Stimulated activated CD8-positive, alpha-beta memory T cell treated with anti-CD3 and anti-CD28 coated beads, Interleukin-15, amount 100 ng/mL, for 24 hours (primary cell): ENCODE results near the gene SOX11.

Experiments used
- DNase-seq: peaks from one replicate; pipeline ENCODE4 v3.0.0-alpha.2; 2020; ENCODE audit warnings: low read depth

SOX11 gene

DNA sequence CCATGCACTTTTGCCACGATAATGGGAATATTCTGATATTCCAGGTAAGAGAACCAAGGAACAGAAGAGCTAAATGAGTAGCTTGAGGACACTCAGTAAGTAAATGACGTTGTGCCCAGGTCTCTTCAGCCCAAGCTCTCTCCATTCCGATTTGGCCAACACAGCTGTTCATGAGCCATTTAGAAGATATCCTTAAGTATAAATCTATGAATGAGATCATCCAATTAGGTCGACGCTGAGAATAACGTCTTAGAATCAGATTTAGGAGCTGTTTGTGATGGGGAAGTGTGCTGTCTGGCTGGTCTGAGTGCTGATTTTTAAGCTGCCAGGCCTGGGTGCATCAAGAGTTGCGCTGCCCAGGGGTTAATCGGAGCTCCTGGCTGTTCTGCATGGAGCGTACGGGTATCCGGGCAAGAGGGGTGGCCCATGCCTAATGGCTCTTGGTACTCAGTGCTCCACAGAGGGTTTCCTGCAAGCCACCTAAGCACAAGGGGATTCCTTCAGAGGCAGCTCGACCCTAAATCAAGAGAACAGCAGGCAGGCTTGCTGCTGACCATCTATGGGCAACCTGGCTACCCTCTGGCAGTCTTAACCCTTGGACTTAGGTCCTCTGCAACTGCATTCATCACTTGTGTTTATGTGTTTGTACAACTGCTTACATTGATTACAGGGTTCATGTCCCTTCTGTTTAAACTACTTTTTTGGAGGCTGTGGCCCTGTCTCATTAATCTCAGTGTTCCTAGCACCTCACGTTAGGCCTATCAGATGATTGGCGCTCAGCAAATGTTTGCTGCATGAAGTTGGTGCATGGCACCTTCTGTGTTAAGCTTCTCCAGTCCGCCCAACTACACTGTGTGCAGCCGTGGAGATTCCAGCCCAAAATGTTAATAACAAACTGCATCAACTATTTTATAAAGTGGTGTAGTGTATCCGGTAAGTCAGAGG lies 31.9 kb downstream of the SOX11 start:
- DNase-seq, result no peak

DNA sequence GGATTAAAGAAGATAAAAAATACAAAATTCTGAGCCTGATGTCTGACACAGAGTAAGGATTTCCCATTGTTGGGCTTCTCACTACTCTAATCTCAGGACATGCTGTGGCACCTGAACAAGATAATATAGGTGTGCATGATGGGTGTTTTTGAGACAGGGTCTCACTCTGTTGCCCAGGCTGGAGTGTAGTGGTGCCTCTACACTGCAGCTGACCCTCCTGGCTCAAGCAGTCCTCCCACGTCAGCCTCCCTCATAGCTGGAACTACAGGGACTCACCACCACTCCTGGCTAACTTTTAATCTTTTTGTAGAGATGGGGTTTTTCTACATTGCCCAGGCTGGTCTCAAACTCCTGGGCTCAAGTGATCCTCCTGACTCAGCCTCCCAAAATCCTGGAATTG lies 32.9 kb downstream of the SOX11 start:
- no peak for DNase-seq

DNA sequence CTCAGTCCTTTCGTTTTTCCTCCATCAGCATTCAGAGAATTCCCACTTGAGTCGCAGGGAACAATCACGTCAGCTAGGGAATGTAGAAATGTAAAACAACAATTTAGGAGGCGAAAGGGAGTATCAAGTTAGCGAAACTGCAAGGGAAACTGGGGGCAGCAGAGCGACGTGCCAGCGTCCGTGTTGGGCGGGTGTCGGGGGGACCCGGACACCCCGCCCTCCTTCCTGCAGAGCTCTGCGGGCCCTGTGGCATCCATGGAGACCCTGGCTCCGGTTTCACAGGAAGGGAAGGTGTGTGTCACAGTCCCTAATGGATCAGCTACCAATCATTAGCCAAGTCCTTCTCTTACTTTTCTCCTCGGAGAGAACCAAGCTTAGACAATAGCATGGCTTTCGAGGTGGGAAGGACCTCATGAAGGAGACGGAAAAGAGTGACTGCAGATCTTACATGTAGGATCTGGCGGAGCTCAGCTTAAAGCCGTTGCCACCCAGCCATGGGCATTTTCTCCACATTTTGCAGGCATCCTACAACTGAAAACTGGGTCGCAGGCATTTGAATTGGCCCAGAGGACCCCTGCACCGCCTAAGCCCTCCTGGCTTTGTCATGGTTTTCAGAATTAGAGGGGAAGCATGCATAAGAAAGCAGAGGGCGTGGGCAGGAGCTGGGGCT lies 33.7 kb downstream of the SOX11 start:
- no peak for DNase-seq

DNA sequence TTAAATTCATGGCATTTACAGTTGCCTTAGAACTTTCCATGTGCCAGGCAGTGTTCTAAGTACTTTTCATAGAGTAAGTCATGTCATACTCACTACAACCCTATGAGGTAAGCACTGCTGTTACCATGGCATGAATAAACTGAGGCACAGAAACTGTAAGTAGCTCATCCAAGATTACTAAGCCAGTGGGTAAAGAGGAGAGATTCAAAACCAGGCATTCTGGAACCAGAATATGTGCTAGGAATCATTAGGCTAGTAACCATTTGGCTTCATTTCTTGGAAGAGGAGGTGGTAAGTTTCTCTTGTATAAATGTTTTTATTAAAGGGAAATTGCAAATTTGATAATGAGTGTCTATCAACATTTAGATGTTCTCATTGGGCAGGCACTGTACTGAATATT lies 35.1 kb downstream of the SOX11 start:
- DNase-seq, result no peak

DNA sequence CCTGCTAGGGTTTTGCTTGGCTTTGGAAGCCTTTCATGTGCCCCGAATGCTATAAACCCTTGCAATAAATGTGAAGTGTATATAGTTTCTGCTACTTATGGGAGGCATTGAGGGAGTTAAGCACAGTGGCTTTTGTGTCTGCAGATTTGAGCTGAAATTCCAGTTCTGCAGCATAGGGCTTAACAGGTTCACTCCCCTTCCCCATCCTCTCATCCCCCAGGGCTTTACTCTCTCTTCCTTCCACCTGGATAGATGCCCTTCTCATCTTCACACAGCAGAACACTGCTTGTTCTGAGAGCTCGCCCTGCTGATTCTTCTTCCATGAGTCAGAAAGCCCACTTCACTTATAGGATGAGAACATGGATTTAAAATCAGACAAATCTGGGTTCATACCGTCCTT lies 37.2 kb downstream of the SOX11 start:
- no peak for DNase-seq

DNA sequence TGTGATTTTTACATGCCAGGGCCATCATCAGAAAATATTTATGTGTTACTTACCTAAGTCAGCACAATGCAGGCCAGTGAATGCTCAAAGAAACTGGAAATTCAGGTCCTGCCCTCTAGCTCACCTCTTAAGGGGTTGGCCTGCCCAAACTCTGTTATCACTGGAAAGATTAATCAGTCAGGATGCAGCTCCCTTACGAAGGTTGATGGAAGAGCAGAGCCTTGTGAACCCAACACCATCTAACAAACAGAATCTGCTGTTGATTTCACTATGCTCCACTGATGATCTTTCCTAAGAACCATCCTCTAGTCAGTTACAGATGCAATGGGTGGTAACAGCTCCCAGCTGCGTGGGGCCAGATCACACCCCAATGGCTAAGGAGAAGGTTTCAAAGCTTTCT lies 38.2 kb downstream of the SOX11 start:
- DNase-seq, result no peak

DNA sequence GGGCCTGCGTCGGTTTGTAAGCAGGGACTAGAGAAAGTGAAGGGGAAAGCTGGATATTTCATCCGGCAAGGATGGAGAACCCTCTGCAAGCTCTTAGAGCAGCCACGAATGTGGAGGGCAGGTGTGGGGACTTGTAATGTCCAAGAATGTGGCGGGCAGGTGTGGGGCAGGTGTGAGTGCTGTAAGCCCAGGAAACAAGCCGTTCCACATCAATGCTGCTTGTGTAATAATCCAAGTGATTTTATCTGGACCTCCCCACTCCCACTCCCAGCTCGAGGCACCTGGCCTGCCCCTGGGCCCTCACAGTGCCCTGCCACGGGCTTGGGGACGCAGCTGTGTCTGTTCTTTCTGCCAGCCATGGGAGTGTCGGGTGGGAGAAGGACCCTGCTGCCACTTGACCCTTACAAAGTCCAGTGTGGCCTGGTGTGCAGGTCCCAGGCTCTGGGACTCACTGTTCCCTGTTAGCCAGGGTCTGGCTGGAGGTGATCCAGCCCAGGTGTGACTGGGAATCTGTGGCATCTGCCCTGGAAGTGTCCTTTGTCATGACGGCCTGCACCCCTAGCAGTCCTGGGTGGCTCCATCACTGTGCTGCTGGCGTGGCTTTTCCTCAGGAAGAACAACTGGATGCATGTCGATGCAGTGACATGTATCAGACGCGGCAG lies 42.8 kb downstream of the SOX11 start:
- DNase-seq, result no peak

DNA sequence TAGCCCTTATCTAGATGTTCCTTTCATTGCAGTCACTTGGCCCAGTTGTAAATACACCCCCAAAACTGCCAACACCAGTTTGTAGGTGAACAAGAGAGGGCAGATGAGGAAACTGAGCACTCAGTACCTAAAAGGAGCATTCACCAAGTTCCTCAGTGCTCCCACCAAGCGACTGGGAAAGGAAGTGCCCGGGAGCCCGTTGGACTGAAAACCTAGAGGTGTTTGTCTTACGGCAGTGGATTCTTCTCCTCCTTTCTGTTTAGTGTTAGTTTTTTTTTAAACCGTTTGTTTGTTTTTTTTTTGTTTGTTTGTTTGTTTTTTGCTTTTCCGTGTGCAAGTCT lies 43.3 kb downstream of the SOX11 start:
- DNase-seq, result no peak

DNA sequence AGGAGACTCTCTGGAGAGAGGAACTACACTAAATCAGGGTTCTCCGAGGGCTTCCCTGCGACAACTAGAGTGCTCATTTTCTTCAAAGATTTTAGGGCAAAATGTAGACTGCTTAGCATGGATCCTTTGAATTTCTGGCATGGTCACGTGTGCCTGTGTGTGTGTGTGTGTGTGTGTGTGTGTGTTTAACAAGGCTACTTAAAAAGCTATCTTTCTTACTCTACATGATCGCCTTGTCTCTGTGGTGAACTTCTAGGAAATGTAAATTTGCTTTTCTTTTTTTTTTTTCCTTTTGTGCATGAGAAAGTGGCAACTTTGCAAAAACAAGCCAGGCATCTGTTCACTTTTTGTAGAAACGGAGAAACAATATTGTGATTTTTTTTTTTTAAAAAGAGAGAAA lies 43.9 kb downstream of the SOX11 start:
- DNase-seq, result no peak

DNA sequence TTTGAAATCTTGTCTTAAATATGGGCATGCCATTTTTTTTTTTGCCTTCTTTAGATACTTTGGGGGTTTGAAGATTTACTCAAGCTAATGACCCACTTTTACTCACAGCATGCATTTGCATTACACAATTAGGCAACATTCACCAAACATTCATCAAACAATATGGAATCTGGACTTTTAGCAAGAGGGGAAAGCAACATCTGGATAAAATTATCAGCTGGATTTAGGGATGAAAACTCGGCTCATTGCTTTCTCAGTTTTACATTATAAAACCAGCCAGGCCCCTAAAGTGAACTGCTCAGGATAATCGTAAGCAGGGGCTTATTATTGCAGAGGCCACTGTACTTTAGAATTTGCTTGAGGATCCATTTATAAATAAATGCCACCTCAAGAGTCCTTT lies 44.7 kb downstream of the SOX11 start:
- no peak for DNase-seq

DNA sequence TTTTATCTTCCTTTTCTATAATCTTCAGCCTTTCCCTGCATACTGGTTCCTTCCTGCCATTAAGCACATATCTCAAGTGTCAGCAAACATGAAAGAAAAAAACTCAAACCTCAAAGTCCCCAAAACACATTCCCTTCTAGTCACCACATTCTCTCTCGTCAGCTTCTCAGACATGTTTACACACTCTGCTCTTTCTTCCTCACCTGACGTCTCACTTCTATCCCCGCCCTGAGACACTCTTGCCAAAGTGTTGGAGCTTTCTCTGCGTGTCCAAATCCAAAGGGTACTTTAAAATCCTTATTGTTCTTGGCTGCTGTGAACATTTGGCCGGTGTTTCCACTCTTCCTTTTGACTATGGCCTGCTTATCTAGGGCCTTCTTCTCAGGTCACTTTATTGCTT lies 47.9 kb downstream of the SOX11 start:
- no peak for DNase-seq

DNA sequence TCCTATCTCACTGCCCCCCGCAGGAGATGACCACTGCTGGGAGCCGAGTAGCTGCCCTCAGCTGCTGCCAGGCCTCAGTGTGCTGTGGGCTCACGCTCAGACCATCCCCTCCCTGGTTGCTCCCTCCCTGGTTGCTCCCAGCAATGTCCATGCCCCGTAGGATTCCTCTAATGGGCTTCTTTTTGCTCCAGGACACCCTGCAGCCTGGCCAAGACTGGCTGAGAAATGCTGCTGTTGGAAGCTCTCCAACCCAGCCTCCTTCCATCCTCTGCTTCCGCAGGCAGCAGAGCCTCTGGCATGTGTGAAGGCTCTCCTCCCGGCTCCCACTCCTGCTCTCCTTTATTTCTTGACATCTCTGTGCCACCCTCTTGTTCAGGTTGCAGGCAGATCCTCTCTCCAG lies 48.6 kb downstream of the SOX11 start:
- DNase-seq, result no peak

DNA sequence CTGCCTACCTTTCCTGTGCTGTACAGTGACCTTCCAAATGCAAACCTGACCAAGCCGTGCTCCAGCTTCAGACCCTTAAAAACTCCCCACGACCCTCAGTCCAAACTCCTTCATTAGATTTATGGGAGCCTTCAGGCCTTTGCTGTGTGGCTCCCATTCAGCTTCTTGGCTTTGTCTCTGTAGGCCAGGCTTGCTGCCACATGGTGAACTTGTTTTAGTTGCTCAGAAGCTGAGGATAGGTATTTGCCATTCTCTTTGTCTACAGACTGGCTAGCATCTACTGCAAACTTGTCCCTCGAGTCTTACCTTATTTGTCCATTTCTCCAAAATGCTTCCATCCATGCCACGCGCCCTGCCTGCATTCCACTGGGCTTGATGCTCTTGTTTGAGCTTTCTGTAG lies 49.1 kb downstream of the SOX11 start:
- DNase-seq, result no peak

DNA sequence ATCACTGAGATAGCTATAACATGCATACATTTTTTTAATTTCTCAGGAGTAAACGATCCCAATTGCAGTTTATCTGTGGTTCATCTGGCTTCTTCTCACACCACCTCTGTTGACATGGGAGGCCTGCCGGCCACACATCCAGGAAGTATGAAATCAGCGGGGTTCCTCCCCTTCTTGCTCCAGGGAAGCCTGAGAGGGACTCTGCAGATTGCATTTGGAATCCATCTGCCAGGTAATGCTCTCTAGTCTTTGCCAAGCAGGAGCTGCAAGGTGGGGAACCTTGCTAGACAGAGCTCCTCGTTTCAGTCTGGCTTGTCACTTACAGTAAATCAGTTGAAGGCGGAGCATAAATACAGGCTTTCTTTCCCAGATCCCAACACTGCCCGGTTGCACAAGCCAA lies 49.9 kb downstream of the SOX11 start:
- DNase-seq, result no peak

DNA sequence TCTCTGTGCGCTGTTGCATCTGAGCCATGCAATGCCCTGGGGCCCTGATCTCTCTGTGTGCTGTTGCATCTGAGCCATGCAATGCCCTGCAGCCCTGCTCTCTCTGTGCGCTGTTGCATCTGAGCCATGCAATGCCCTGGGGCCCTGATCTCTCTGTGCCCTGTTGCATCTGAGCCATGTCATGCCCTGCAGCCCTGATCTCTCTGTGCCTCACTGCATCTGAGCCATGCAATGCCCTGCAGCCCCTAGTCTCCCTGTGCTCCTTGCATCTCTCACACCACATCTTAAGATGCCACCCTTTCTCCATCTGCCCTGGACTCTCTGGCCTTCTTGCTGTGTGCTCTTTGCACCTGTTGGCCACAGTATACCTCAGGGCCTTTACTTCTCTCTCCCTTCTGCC lies 56.2 kb downstream of the SOX11 start:
- no peak for DNase-seq

DNA sequence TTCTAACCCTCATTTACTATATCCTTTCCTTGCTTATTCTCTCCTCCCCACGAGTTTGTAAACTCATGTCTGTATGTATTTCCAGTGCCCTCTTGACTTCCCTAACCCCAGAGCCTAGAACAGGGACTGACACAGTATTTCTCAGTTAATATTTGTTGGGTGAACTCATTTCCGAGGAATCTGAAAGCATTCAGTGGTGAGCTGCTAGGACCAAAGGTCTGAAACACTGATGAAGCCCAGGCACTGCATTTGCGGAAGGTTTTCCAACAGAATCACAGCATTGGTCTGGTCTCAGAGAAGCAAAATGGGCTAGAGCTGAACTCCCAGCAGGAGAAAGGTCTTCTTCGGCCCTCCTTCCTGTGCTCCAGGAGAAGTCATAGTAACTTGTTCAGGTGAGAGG lies 56.8 kb downstream of the SOX11 start:
- DNase-seq, result no peak

DNA sequence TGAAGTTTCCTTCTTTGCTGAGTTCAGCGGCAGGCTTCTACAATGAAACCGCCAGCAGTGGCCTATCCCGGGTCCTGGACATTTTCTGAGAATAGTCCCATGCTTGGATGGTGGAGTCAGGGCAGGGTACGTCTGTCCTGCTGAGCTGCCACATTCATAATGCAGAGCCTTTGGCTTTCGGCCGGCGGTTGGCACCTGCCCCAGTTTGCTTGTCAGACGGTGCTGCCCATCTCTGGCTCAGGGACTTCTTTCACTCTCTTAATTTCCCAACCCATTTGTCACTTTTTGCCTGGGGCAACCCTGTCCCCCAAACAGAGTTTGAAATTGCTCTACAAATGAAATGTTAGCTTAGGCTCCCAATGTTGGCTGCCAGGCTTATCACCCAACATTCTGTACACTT lies 57.2 kb downstream of the SOX11 start:
- no peak for DNase-seq
